Measurements from ENCODE around the gene GEMIN4. TPM values are rescaled to one million over a fixed set of nuclear protein-coding genes. Genes with fewer than 3 reads are reported as not detected.

The GEMIN4 gene
- total and polyA plus RNA-seq, 10 of the 15 experiments (the other 5 are each of a cell fraction or from before 2014, with no cell fraction given) = 2.4 to 55.6 (median 34.5) TPM

DNA sequence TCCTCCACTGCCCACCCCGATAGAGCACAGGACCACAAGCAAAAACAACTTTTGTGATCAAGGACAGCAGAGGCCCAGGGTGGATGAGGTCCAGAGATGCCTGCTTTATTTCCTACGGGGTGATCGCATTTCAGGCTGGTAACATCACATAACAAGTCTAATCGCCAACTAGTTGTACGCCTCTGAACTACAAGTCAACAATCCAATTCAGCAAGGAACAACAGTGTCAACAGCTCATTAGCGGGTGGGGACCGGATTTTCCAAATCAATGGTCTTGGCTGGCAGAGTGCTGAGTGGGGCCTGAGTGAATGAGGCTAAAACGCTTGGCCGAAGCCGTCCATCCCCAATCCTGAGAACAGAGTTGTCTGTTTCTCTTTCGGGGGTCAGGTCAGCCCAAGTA is 47.2 kb upstream of the GEMIN4 start (continued):
- TF ChIP-seq, protein P1, sequence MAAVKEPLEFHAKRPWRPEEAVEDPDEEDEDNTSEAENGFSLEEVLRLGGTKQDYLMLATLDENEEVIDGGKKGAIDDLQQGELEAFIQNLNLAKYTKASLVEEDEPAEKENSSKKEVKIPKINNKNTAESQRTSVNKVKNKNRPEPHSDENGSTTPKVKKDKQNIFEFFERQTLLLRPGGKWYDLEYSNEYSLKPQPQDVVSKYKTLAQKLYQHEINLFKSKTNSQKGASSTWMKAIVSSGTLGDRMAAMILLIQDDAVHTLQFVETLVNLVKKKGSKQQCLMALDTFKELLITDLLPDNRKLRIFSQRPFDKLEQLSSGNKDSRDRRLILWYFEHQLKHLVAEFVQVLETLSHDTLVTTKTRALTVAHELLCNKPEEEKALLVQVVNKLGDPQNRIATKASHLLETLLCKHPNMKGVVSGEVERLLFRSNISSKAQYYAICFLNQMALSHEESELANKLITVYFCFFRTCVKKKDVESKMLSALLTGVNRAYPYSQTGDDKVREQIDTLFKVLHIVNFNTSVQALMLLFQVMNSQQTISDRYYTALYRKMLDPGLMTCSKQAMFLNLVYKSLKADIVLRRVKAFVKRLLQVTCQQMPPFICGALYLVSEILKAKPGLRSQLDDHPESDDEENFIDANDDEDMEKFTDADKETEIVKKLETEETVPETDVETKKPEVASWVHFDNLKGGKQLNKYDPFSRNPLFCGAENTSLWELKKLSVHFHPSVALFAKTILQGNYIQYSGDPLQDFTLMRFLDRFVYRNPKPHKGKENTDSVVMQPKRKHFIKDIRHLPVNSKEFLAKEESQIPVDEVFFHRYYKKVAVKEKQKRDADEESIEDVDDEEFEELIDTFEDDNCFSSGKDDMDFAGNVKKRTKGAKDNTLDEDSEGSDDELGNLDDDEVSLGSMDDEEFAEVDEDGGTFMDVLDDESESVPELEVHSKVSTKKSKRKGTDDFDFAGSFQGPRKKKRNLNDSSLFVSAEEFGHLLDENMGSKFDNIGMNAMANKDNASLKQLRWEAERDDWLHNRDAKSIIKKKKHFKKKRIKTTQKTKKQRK (IDR thresholded peaks at IDR 0.05; ENCODE audit: low read depth, low read length) = no peak
- TF ChIP-seq, protein P2, sequence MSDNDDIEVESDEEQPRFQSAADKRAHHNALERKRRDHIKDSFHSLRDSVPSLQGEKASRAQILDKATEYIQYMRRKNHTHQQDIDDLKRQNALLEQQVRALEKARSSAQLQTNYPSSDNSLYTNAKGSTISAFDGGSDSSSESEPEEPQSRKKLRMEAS (IDR thresholded peaks at IDR 0.05; ENCODE audit: low read depth, low read length) = no peak

DNA sequence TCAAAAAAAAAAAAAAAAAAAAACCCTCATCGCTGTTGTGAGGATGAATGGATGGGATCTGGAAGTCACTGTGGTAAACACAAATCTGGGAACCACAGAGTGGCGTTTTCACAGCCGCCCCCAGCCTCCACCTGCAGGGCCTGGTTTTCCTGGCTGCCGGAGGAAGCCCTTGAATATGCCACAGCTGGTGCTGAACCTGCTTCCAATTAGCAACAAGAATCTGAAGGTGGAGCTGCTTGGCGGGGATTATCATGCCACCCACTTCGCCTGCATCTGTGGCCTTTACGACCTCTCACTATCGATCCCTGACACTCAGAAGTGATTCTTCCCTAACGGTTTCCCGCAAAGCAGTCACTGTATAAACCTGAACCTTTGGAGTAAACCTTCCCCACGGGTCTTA is 46.2 kb upstream of the GEMIN4 start:
- intact Hi-C loops (cut with micrococcal nuclease; ENCODE audit: unreplicated experiment) = no loop called here
- in situ Hi-C loops (cut with MboI) = loop anchor here (5.0 kb wide), 1 partner anchor 189 kb away; no protein-coding TSS in a partner anchor
- Histone ChIP-seq H3K79me2 (ENCODE audit: control insufficient read depth, insufficient read depth, low read length) (no peaks in the 10 kb centered on the region), H3K9me3 (replicated peaks; ENCODE audit: control insufficient read depth, insufficient read depth, low read length) (no peaks in the 10 kb centered on the region), H3K9ac (ENCODE audit: control insufficient read depth, insufficient read depth, low read length) (no peak overlapping the region), H3K27me3 (replicated peaks in 1 of 2; ENCODE audit: control insufficient read depth in 2 of 2, insufficient read depth in 2 of 2, low read length in 1 of 2) (no peaks in the 10 kb centered on the region), H4K20me1 (ENCODE audit: control insufficient read depth, insufficient read depth) (no peaks in the 10 kb centered on the region), H2AFZ (ENCODE audit: control insufficient read depth, low read depth, low read length) (no peak overlapping the region), H3K36me3 (ENCODE audit: control insufficient read depth in 2 of 2, insufficient read depth in 2 of 2, low read length in 1 of 2) (no peaks in the 10 kb centered on the region), H3K4me1 (ENCODE audit: control insufficient read depth, insufficient read depth, low read length) (no peaks in the 10 kb centered on the region), H3K4me2 (ENCODE audit: control insufficient read depth, insufficient read depth) (no peak overlapping the region), H3K4me3 (no peak overlapping the region), H3K27ac (ENCODE audit: control insufficient read depth, insufficient read depth) (no peak overlapping the region)
- no peak for FAIRE-seq
- WGBS (ENCODE audit: insufficient coverage, insufficient replicate concordance, low lambda C conversion rate, missing lambda C conversion rate) = 57% methylated on average over 11 of the region's 11 CpGs
- RAD21 ChIA-PET (ENCODE audit: unreplicated experiment) = interaction anchor here (0.8 kb wide), 2 partner anchors 182 kb away, joined by 4 to 5 read pairs; partner anchors contain the start of gene NXN
- no TSS peak for BruUV-seq (replicated peaks)
- CTCF ChIA-PET = interaction anchor here (6.1 kb wide), 1 partner anchor 182 kb away, joined by 61 read pairs; the partner anchor contains the start of gene NXN
- ATAC-seq = no peak
- SMC1A ChIA-PET (ENCODE audit: uncharacterized antibody, unreplicated experiment) = interaction anchor here (1.1 kb wide), 1 partner anchor 182 kb away, joined by 5 read pairs; the partner anchor contains the start of gene NXN
- no peak for DNase-seq (ENCODE audit: low read depth, low spot score)
- POLR2A ChIA-PET = interaction anchor here (0.6 kb wide), 1 partner anchor 198 kb away, joined by 3 read pairs; no protein-coding TSS in a partner anchor
- TF ChIP-seq, protein P3, sequence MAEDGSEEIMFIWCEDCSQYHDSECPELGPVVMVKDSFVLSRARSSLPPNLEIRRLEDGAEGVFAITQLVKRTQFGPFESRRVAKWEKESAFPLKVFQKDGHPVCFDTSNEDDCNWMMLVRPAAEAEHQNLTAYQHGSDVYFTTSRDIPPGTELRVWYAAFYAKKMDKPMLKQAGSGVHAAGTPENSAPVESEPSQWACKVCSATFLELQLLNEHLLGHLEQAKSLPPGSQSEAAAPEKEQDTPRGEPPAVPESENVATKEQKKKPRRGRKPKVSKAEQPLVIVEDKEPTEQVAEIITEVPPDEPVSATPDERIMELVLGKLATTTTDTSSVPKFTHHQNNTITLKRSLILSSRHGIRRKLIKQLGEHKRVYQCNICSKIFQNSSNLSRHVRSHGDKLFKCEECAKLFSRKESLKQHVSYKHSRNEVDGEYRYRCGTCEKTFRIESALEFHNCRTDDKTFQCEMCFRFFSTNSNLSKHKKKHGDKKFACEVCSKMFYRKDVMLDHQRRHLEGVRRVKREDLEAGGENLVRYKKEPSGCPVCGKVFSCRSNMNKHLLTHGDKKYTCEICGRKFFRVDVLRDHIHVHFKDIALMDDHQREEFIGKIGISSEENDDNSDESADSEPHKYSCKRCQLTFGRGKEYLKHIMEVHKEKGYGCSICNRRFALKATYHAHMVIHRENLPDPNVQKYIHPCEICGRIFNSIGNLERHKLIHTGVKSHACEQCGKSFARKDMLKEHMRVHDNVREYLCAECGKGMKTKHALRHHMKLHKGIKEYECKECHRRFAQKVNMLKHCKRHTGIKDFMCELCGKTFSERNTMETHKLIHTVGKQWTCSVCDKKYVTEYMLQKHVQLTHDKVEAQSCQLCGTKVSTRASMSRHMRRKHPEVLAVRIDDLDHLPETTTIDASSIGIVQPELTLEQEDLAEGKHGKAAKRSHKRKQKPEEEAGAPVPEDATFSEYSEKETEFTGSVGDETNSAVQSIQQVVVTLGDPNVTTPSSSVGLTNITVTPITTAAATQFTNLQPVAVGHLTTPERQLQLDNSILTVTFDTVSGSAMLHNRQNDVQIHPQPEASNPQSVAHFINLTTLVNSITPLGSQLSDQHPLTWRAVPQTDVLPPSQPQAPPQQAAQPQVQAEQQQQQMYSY (CRISPR knock-in tag; IDR thresholded peaks at IDR 0.05) = no peak
- TF ChIP-seq, protein P4, sequence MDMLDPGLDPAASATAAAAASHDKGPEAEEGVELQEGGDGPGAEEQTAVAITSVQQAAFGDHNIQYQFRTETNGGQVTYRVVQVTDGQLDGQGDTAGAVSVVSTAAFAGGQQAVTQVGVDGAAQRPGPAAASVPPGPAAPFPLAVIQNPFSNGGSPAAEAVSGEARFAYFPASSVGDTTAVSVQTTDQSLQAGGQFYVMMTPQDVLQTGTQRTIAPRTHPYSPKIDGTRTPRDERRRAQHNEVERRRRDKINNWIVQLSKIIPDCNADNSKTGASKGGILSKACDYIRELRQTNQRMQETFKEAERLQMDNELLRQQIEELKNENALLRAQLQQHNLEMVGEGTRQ (IDR thresholded peaks at IDR 0.05; ENCODE audit: borderline replicate concordance, low read depth, low read length) = no peak
- TF ChIP-seq RAD21 (IDR thresholded peaks at IDR 0.05; ENCODE audit: insufficient read depth, low read depth, low read length) (no peak), STAT3 (IDR thresholded peaks at IDR 0.05; ENCODE audit: low read depth, low read length) (no peak), NR2C1 (IDR thresholded peaks at IDR 0.05) (no peak), SUZ12 (IDR thresholded peaks at IDR 0.05; ENCODE audit: unreplicated experiment) (no peak), IKZF1 (conservative IDR thresholded peaks at IDR 0.05) (no peak), CREB1 (IDR thresholded peaks at IDR 0.05; ENCODE audit: low read depth) (no peak), ATF7 (IDR thresholded peaks at IDR 0.05; ENCODE audit: low read depth) (no peak), GATAD2B (conservative IDR thresholded peaks at IDR 0.05; ENCODE audit: low read depth) (no peak)
- TF ChIP-seq, protein P5, sequence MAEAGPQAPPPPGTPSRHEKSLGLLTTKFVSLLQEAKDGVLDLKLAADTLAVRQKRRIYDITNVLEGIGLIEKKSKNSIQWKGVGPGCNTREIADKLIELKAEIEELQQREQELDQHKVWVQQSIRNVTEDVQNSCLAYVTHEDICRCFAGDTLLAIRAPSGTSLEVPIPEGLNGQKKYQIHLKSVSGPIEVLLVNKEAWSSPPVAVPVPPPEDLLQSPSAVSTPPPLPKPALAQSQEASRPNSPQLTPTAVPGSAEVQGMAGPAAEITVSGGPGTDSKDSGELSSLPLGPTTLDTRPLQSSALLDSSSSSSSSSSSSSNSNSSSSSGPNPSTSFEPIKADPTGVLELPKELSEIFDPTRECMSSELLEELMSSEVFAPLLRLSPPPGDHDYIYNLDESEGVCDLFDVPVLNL (IDR thresholded peaks at IDR 0.05; ENCODE audit: low read depth, low read length) = no peak
